Fibroblast of lung (primary cell): ENCODE data around the gene EXD1. TPM values are rescaled to one million over a fixed set of nuclear protein-coding genes. Genes with fewer than 3 reads are reported as not detected.

Source experiments
- DNase-seq, 2 donors: peaks; one replicate each; pipeline versions ENCODE4 v3.0.0 to v3.0.0-alpha.2; 2010; ENCODE audit warnings: low read depth in 2 of 2
- H2AFZ ChIP-seq: 2 replicates; pipeline ENCODE4 v1.5.1; 2012; ENCODE audit warnings: low read length, control low read depth, inconsistent platforms
- H3K27ac ChIP-seq: 2 replicates; pipeline ENCODE4 v1.5.1; 2011; ENCODE audit warnings: low read length, control low read depth; ENCODE audit not compliant: insufficient read depth
- H3K27me3 ChIP-seq: 2 replicates; pipeline ENCODE4 v1.5.1; 2011; ENCODE audit warnings: mild to moderate bottlenecking, low read length; ENCODE audit not compliant: control insufficient read depth, insufficient read depth
- H3K36me3 ChIP-seq: 2 replicates; pipeline ENCODE4 v1.5.1; 2011; ENCODE audit warnings: low read length; ENCODE audit not compliant: control insufficient read depth, insufficient read depth
- H3K4me1 ChIP-seq: 2 replicates; pipeline ENCODE4 v1.5.1; 2011; ENCODE audit warnings: low read length; ENCODE audit not compliant: control insufficient read depth, insufficient read depth; ENCODE audit errors: extremely low read depth
- H3K4me2 ChIP-seq: 2 replicates; pipeline ENCODE4 v1.5.1; 2011; ENCODE audit warnings: low read length, control low read depth; ENCODE audit not compliant: insufficient read depth; ENCODE audit errors: extremely low read depth
- H3K4me3 ChIP-seq, 4 experiments: fragments of 200-600 bp in 1 of 4; sonication (generic) in 1 of 4; replicated peaks in 1 of 4; 2 replicates each; pipeline ENCODE4 v1.5.1; 2011 to 2016; ENCODE audit warnings: low read length in 4 of 4, low read depth in 3 of 4, mild to moderate bottlenecking in 3 of 4, control low read depth in 2 of 4, inconsistent platforms in 1 of 4, mixed read lengths in 1 of 4; ENCODE audit not compliant: insufficient read depth in 1 of 4; ENCODE audit errors: control extremely low read depth in 1 of 4
- H3K79me2 ChIP-seq: 2 replicates; pipeline ENCODE4 v1.5.1; 2012; ENCODE audit warnings: mild to moderate bottlenecking, low read length, inconsistent platforms; ENCODE audit not compliant: control insufficient read depth, insufficient read depth
- H3K9ac ChIP-seq: 2 replicates; pipeline ENCODE4 v1.5.1; 2011; ENCODE audit warnings: mild to moderate bottlenecking, low read length, control low read depth; ENCODE audit not compliant: insufficient read depth
- H3K9me3 ChIP-seq: 2 replicates; pipeline ENCODE4 v1.5.1; 2012; ENCODE audit warnings: low read depth, low read length; ENCODE audit not compliant: control insufficient read depth, insufficient read depth
- H4K20me1 ChIP-seq: 2 replicates; pipeline ENCODE4 v1.5.1; 2011; ENCODE audit warnings: low read length; ENCODE audit not compliant: control insufficient read depth, insufficient read depth; ENCODE audit errors: extremely low read depth
- CTCF ChIP-seq, 2 donors: IDR thresholded peaks in 1 of 2; conservative IDR thresholded peaks in 1 of 2; 1 replicate in 1 of 2; 2 replicates in 1 of 2; pipeline ENCODE4 v1.5.1; 2011 to 2012; ENCODE audit warnings: low read length in 2 of 2, control low read depth in 1 of 2, inconsistent platforms in 1 of 2, low read depth in 1 of 2, mild to moderate bottlenecking in 1 of 2
- EZH2 ChIP-seq: IDR thresholded peaks from 2 replicates; pipeline ENCODE4 v1.5.1; 2012; ENCODE audit warnings: low read length, control low read depth, mild to moderate bottlenecking; ENCODE audit errors: missing control alignments
- polyA plus RNA-seq, 2 donors: library from polyadenylated mRNA; depleted of rRNA in 1 of 2; stranded (reverse) in 1 of 2; unstranded in 1 of 2; fragments of >200 nt; gene quantifications; 2 replicates each; pipeline ENCODE4 v1.2.1, GENCODE V29; 2011 to 2012; ENCODE audit warnings: missing spikeins in 1 of 2
- total RNA-seq: library from RNA; depleted of rRNA; stranded (reverse); fragments of >200 nt; gene quantifications from 2 replicates; pipeline ENCODE4 v1.2.1, GENCODE V29; 2014

EXD1 gene
- total and polyA plus RNA-seq, 2 donors (not counting 1 experiment from before 2014, with no cell fraction given): 0.17 TPM; not detected in 1

DNA sequence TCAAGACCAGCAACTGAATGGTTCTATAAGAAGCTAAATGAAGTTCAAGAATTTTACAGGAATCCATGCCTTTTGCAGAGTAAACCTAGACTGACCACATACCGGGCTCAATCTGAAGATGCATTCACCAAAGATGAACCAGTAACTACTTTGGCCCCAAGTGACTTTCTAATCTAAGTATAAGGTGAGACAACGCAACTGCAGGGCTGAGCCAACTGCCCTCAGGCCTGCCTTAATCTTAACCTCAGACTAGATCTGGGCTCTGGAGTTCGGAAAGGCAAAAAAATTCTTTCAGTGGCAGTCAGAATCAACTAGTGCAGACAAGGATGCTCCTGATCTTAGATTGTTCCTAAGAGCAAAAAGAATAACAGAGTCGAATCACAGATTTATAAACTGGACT lies 48.3 kb downstream of the EXD1 start:
- Histone ChIP-seq H3K79me2 (no peaks in the 10 kb centered on the region), H3K27ac (no peak overlapping the region), H3K4me1 (no peaks in the 10 kb centered on the region), H3K9me3 (no peaks in the 10 kb centered on the region), H3K4me2 (no peak overlapping the region), H3K9ac (no peak overlapping the region), H3K27me3 (no peaks in the 10 kb centered on the region), H2AFZ (no peak overlapping the region), H4K20me1 (no peaks in the 10 kb centered on the region), H3K4me3 (no peak overlapping the region), H3K36me3 (no peaks in the 10 kb centered on the region)
- no peak for DNase-seq
- no peak for TF ChIP-seq CTCF (conservative IDR thresholded peaks at IDR 0.05 in 1 of 2, IDR thresholded peaks at IDR 0.05 in 1 of 2; ENCODE audit: low read depth in 1 of 2, low read length in 2 of 2)

DNA sequence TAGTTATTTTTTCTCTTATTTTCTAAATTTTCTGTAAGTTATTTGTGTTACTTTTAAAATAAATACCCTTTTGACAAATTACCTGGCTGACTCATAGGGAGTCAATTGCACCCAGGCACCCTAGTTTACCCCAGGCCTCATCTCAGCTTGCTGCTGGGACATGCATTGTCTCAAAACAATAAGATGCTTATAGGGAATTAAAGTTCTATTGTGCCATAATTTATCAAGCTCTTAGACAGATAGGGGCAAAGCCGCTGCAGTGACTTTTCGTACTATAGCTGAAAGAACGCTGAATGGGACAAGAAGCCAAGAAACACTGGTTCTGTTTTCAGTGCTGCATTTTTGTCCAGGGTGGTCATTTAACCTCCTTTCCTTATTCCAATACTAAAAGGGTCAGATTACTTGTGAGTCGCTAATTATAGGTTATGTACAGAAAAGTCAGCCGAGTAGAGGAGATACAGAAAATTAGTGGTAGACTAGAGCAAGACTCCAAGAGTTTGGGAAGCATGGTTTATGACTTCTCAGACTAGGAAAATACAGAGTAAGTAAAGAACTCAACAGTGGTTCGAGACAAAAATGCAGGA lies 50.3 kb downstream of the EXD1 start:
- H4K20me1 ChIP-seq: no peaks in the 10 kb centered on the region
- no peak overlapping the region for H2AFZ ChIP-seq
- H3K27ac ChIP-seq: no peak overlapping the region
- no peaks in the 10 kb centered on the region for H3K27me3 ChIP-seq
- no peak overlapping the region for H3K4me2 ChIP-seq
- no peaks in the 10 kb centered on the region for H3K4me1 ChIP-seq
- TF ChIP-seq EZH2: no peak
- no peak for TF ChIP-seq CTCF (conservative IDR thresholded peaks at IDR 0.05 in 1 of 2, IDR thresholded peaks at IDR 0.05 in 1 of 2; ENCODE audit: low read depth in 1 of 2, low read length in 2 of 2)
- H3K79me2 ChIP-seq: no peaks in the 10 kb centered on the region
- H3K9me3 ChIP-seq: no peaks in the 10 kb centered on the region
- no peak overlapping the region for H3K4me3 ChIP-seq
- no peak overlapping the region for H3K9ac ChIP-seq
- H3K36me3 ChIP-seq: no peaks in the 10 kb centered on the region
- peak; percentile 19 to 38 for DNase-seq

DNA sequence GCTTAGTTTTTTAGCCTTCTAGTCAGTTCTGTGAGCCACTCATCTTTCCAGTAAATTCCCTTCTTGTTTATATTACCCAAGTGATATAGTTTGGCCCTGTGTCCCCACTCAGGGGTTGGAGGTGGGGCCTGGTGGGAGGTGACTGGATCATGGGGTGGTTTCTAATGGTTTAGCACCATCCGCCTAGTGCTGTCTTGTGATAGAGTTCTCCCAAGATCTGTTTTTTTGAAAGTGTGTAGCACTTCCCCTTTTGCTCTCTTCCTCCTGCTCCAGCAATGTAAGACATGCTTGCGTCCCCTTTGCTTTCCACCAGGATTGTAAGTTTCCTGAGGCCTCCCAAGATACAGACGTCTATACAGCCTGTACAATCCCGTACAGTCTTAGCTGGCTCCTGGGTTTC lies 60.8 kb downstream of the EXD1 start:
- Histone ChIP-seq H3K4me1 (no peaks in the 10 kb centered on the region), H3K4me3 (no peak overlapping the region), H2AFZ (no peak overlapping the region), H3K27me3 (no peaks in the 10 kb centered on the region), H4K20me1 (no peaks in the 10 kb centered on the region), H3K9ac (no peak overlapping the region), H3K9me3 (no peaks in the 10 kb centered on the region), H3K79me2 (no peaks in the 10 kb centered on the region), H3K4me2 (no peak overlapping the region), H3K36me3 (no peaks in the 10 kb centered on the region), H3K27ac (no peak overlapping the region)
- TF ChIP-seq EZH2: no peak
- no peak for TF ChIP-seq CTCF (conservative IDR thresholded peaks at IDR 0.05 in 1 of 2, IDR thresholded peaks at IDR 0.05 in 1 of 2; ENCODE audit: low read depth in 1 of 2, low read length in 2 of 2)
- no peak for DNase-seq
